Measurements from ENCODE around the gene HIPK3.
"Not testable (repeated sequence)": the region's sequence is repeated elsewhere in the genome, so short reads cannot be mapped to it uniquely, and the experiment has no call there.

Gene HIPK3

GRCh38 chr11:33257160-33257896 lies at the start of gene HIPK3:
Gene HIPK3 (plus strand): TSS chr11:33257381.
- TF ChIP-seq CTCF (IDR thresholded peaks at IDR 0.05; ENCODE audit: low read depth, low read length, missing control alignments), result peak; percentile 33
- H3K4me3 ChIP-seq (ENCODE audit: low read depth, low read length), result peak within 1 kb of the TSS; percentile 83
- DNase-seq (ENCODE audit: low read depth), result no peak

GRCh38 chr11:33207408-33207985 lies 49.7 kb upstream of the HIPK3 start:
- DNase-seq (ENCODE audit: low read depth), result no peak
- no peak for TF ChIP-seq CTCF (IDR thresholded peaks at IDR 0.05; ENCODE audit: low read depth, low read length, missing control alignments)
- no peak overlapping the region for H3K4me3 ChIP-seq (ENCODE audit: low read depth, low read length)

- H3K4me3 ChIP-seq (ENCODE audit: low read depth, low read length), result no peak overlapping the region
- DNase-seq (ENCODE audit: low read depth), result no peak
- TF ChIP-seq CTCF (IDR thresholded peaks at IDR 0.05; ENCODE audit: low read depth, low read length, missing control alignments), result no peak
Measured at GRCh38 chr11:33208150-33208549, 49.0 kb upstream of the HIPK3 start.

- TF ChIP-seq CTCF (IDR thresholded peaks at IDR 0.05; ENCODE audit: low read depth, low read length, missing control alignments), result no peak
- no peak overlapping the region for H3K4me3 ChIP-seq (ENCODE audit: low read depth, low read length)
- DNase-seq (ENCODE audit: low read depth), result no peak
Measured at GRCh38 chr11:33211153-33211552, 46.0 kb upstream of the HIPK3 start.

GRCh38 chr11:33211580-33211979 lies 45.6 kb upstream of the HIPK3 start:
- no peak for TF ChIP-seq CTCF (IDR thresholded peaks at IDR 0.05; ENCODE audit: low read depth, low read length, missing control alignments)
- DNase-seq (ENCODE audit: low read depth), result no peak
- H3K4me3 ChIP-seq (ENCODE audit: low read depth, low read length), result no peak overlapping the region

GRCh38 chr11:33214187-33214586 lies 43.0 kb upstream of the HIPK3 start:
- no peak for DNase-seq (ENCODE audit: low read depth)
- H3K4me3 ChIP-seq (ENCODE audit: low read depth, low read length), result no peak overlapping the region
- no peak for TF ChIP-seq CTCF (IDR thresholded peaks at IDR 0.05; ENCODE audit: low read depth, low read length, missing control alignments)

GRCh38 chr11:33214767-33215166 lies 42.4 kb upstream of the HIPK3 start:
- no peak overlapping the region for H3K4me3 ChIP-seq (ENCODE audit: low read depth, low read length)
- no peak for DNase-seq (ENCODE audit: low read depth)
- no peak for TF ChIP-seq CTCF (IDR thresholded peaks at IDR 0.05; ENCODE audit: low read depth, low read length, missing control alignments)

GRCh38 chr11:33216676-33217075 lies 40.5 kb upstream of the HIPK3 start:
- H3K4me3 ChIP-seq (ENCODE audit: low read depth, low read length); DNase-seq (ENCODE audit: low read depth): not testable (repeated sequence)

Data from GM12864 (cell line).